ENCODE results near the gene STEAP1B.

STEAP1B gene

GRCh38 chr7:22420973-22421635 is 78.9 kb downstream of the STEAP1B start:
- no peak for TF ChIP-seq CTCF (IDR thresholded peaks at IDR 0.05; ENCODE audit: low read depth, low read length)
- H3K4me3 ChIP-seq (ENCODE audit: low read depth, low read length), result no peak overlapping the region

GRCh38 chr7:22420008-22420407 is 80.0 kb downstream of the STEAP1B start:
- no peak overlapping the region for H3K4me3 ChIP-seq (ENCODE audit: low read depth, low read length)
- no peak for TF ChIP-seq CTCF (IDR thresholded peaks at IDR 0.05; ENCODE audit: low read depth, low read length)

GRCh38 chr7:22419488-22419887 is 80.5 kb downstream of the STEAP1B start:
- no peak overlapping the region for H3K4me3 ChIP-seq (ENCODE audit: low read depth, low read length)
- TF ChIP-seq CTCF (IDR thresholded peaks at IDR 0.05; ENCODE audit: low read depth, low read length), result no peak

GRCh38 chr7:22418251-22419046 is 81.5 kb downstream of the STEAP1B start:
- H3K4me3 ChIP-seq (ENCODE audit: low read depth, low read length), result no peak overlapping the region
- TF ChIP-seq CTCF (IDR thresholded peaks at IDR 0.05; ENCODE audit: low read depth, low read length), result no peak

- TF ChIP-seq CTCF (IDR thresholded peaks at IDR 0.05; ENCODE audit: low read depth, low read length), result no peak
These were observed 82.1 kb downstream of the STEAP1B start for GRCh38 chr7:22417841-22418240.

GRCh38 chr7:22417349-22417748 is 82.6 kb downstream of the STEAP1B start:
- TF ChIP-seq CTCF (IDR thresholded peaks at IDR 0.05; ENCODE audit: low read depth, low read length), result no peak
- no peak overlapping the region for H3K4me3 ChIP-seq (ENCODE audit: low read depth, low read length)

More at GRCh38 chr7:22417841-22418240, 82.1 kb downstream of the STEAP1B start:
- H3K4me3 ChIP-seq (ENCODE audit: low read depth, low read length), result no peak overlapping the region

GRCh38 chr7:22414424-22414823 is 85.6 kb downstream of the STEAP1B start:
- TF ChIP-seq CTCF (IDR thresholded peaks at IDR 0.05; ENCODE audit: low read depth, low read length), result no peak
- H3K4me3 ChIP-seq (ENCODE audit: low read depth, low read length), result no peak overlapping the region

Data from WI38 (cell line).